Omental fat pad (tissue), 4 donors: ENCODE measurements around the gene LILRB3. TPM values are rescaled to one million over a fixed set of nuclear protein-coding genes. Genes with fewer than 3 reads are reported as not detected.

Experiments
- ATAC-seq: fragments of 150-250 bp; one replicate; pipeline ENCODE4 v1.9.1; 2016; ENCODE audit warnings: mild to moderate bottlenecking, moderate library complexity; ENCODE audit not compliant: low FRiP score
- DNase-seq: peaks from one replicate; pipeline ENCODE4 v3.0.0-alpha.2; 2019; ENCODE audit warnings: low spot score
- CTCF ChIP-seq, 3 donors: fragments of 450-650 bp; IDR thresholded peaks; one replicate each; pipeline ENCODE4 v1.5.1; 2016 to 2017; ENCODE audit warnings: antibody characterized with exemption in 3 of 3, mild to moderate bottlenecking in 3 of 3, moderate library complexity in 2 of 3
- total RNA-seq, 4 donors: library from RNA; depleted of rRNA; stranded (reverse); fragments of >200 nt; gene quantifications; one replicate each; pipeline ENCODE4 v1.1.0, GENCODE V29; 2016

LILRB3 gene
- total RNA-seq, 4 donors from 2014 or later = 11.7 to 135 (median 71.5) TPM

GRCh38 chr19:54257116-54257480 lies 34.3 kb upstream of the LILRB3 start, which contains the start of gene LILRB5:
Gene LILRB5, minus strand, starts transcription at chr19:54257273. Its CDS starts 80 bp downstream, at chr19:54257193.
- DNase-seq = no peak
- no peak for TF ChIP-seq CTCF (IDR thresholded peaks at IDR 0.05)
- ATAC-seq = no peak

- DNase-seq (no peak), ATAC-seq (no peak)
- TF ChIP-seq CTCF (IDR thresholded peaks at IDR 0.05) = no peak
Observed at GRCh38 chr19:54256250-54257115, 33.7 kb upstream of the LILRB3 start.

- DNase-seq (no peak), ATAC-seq (no peak)
- TF ChIP-seq CTCF (IDR thresholded peaks at IDR 0.05) = no peak
Observed at GRCh38 chr19:54255105-54255775, 32.4 kb upstream of the LILRB3 start.

GRCh38 chr19:54254195-54254906 lies 31.5 kb upstream of the LILRB3 start:
- ATAC-seq = no peak
- no peak for DNase-seq
- TF ChIP-seq CTCF (IDR thresholded peaks at IDR 0.05) = no peak

- no peak for TF ChIP-seq CTCF (IDR thresholded peaks at IDR 0.05)
- ATAC-seq = no peak
- no peak for DNase-seq
Observed at GRCh38 chr19:54253331-54254194, 30.8 kb upstream of the LILRB3 start.

- TF ChIP-seq CTCF (IDR thresholded peaks at IDR 0.05) = no peak
Observed at GRCh38 chr19:54252845-54253244, 30.0 kb upstream of the LILRB3 start.

More at GRCh38 chr19:54252845-54253244, 30.0 kb upstream of the LILRB3 start:
- DNase-seq (no peak), ATAC-seq (no peak)
